HAP-1 (cell line): ENCODE data around the gene ZNF253.
"Not testable (repeated sequence)": the region's sequence is repeated elsewhere in the genome, so short reads cannot be mapped to it uniquely, and the experiment has no call there.

Source experiments
- DNase-seq, 2 experiments: peaks; one replicate each; pipeline ENCODE4 v3.0.0-alpha.2; 2016 to 2020; ENCODE audit warnings: low spot score in 2 of 2
- H3K27me3 ChIP-seq: fragments of 250-450 bp; sonication (Bioruptor Pico); 2 replicates; pipeline ENCODE4 v1.5.1; 2020; ENCODE audit warnings: low read depth, mild to moderate bottlenecking, moderate library complexity
- H3K36me3 ChIP-seq: fragments of 250-450 bp; sonication (Bioruptor Pico); replicated peaks from 2 replicates; pipeline ENCODE4 v1.5.1; 2020; ENCODE audit warnings: mild to moderate bottlenecking
- H3K4me1 ChIP-seq: fragments of 250-450 bp; sonication (Bioruptor Pico); 2 replicates; pipeline ENCODE4 v1.5.1; 2020; ENCODE audit warnings: mild to moderate bottlenecking
- H3K4me3 ChIP-seq: fragments of 250-450 bp; sonication (Bioruptor Pico); 2 replicates; pipeline ENCODE4 v1.5.1; 2020; ENCODE audit warnings: mild to moderate bottlenecking, moderate library complexity
- H3K9me3 ChIP-seq: fragments of 250-450 bp; sonication (Bioruptor Pico); 2 replicates; pipeline ENCODE4 v1.5.1; 2020; ENCODE audit warnings: mild to moderate bottlenecking, moderate library complexity
- in situ Hi-C: fragments of 300-500 bp; cut with MboI; formaldehyde crosslinking; loops from 3 replicates; pipeline ENCODE4 v1.14.3; 2020; ENCODE audit warnings: low sequenced_read_pairs, inconsistent platforms, mixed read lengths

Gene ZNF253

DNA sequence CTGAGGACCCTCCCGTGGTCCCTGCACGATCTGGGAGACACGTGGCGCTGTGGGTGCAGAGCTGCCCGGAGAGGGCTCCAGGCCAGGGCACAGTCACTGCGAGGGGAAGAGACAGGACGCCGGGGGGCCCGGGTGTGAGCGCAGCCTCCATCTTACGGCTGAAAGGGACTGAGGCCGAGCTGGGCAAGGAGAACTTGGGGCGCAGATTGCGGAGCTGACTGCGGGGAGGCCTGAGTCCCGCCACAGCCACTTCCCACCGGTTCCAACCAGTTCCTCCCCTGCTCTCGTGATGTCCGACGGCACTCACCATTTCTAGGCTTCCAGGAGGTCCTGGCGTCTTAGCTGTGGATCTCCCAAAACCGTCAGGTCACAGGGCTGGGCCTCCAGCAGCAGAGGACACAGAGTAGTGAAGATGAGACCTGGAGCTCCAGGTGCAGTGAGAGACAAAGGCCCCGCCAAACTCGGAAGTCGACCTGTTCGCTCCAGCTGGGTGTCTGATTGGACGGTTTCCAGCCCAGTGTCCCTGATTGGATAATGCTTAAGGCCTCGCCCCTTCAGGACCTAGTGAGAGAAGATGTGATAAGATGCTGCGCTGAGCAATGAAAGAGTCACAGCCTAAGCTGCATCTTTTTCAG is 4.8 kb upstream of the ZNF253 start:
- no peak for DNase-seq
- in situ Hi-C loops = no loop called here
- Histone ChIP-seq H3K4me1 (no peaks in the 10 kb centered on the region), H3K27me3 (no peaks in the 10 kb centered on the region), H3K9me3 (peaks cover 3% of the 10 kb centered on the region; the same call in 1 of the 2 replicates), H3K4me3 (no peak overlapping the region), H3K36me3 (no peaks in the 10 kb centered on the region)

DNA sequence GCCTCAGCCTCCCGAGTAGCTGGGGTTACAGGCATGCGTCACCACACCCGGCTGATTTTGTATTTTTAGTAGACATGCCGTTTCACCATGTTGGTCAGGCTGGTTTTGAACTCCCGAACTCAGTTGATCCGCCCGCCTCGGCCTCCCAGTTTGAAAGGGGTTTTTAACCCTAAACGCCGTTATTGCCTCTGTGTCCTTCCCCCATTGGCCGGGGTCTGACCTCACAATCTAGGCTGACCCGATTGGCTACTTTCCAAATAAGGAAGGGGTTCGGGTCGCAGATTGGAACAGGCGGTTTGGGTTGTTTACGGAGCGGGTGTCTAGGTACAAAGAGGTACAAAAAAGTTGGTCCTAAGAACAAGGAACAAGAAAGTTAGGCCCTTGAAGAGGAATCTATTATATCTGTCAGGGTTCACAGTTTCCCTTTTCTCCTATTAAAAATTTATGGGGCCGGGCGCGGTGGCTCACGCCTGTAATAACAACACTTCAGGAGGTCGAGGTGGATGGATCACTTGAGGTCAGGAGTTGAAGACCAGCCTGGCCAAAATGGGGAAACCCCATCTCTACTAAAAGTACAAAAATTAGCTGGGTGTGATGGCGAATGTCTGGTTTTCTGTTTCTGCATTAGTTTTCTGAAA is 1.0 kb downstream of the ZNF253 start:
- peaks cover 3% of the 10 kb centered on the region; the same call in 1 of the 2 replicates for H3K9me3 ChIP-seq
- no peaks in the 10 kb centered on the region for H3K4me1 ChIP-seq
- H3K36me3 ChIP-seq = no peaks in the 10 kb centered on the region
- no peak overlapping the region for H3K4me3 ChIP-seq
- no peak for DNase-seq
- no peaks in the 10 kb centered on the region for H3K27me3 ChIP-seq
- in situ Hi-C loops = no loop called here

DNA sequence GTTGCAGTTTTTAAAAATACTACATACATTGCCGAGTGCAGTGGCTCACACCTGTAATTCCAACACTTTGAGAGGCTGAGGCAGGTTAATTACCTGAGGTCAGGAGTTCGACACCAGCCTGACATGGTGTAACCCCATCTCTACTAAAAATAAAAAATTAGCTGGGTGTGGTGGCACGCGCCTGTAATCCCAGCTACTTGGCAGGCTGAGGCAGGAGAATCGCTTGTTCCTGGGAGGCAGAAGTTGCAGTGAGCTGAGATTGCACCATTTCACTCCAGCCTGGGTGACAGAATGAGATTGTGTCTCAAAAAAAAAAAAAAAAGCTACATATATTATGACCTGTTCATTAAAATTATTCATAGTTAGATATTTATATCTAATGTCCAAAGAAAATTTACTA is 4.4 kb downstream of the ZNF253 start:
- H3K9me3 ChIP-seq, H3K4me1 ChIP-seq, H3K36me3 ChIP-seq, DNase-seq, H3K27me3 ChIP-seq, H3K4me3 ChIP-seq, in situ Hi-C loops: not testable (repeated sequence)

DNA sequence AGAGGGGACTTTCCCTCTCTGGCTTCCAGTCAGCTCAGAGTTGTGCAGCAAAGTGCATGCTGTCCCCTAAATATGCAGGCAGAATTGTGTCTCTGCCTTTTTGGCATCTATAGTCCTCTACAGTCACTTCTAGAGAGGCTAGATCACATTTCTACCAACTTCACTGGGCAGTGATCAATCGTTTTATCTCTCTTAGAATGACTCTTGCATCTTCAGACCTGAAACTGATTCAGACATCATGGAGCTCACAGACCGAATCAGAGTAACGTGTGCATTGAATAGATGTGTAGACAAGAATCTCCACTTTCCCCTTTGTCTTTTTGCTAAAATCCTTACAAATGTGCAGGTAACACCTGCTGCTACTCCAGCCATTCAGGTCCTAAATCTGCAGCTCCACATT is 6.2 kb downstream of the ZNF253 start:
- in situ Hi-C loops = no loop called here
- H3K4me3 ChIP-seq = no peak overlapping the region

DNA sequence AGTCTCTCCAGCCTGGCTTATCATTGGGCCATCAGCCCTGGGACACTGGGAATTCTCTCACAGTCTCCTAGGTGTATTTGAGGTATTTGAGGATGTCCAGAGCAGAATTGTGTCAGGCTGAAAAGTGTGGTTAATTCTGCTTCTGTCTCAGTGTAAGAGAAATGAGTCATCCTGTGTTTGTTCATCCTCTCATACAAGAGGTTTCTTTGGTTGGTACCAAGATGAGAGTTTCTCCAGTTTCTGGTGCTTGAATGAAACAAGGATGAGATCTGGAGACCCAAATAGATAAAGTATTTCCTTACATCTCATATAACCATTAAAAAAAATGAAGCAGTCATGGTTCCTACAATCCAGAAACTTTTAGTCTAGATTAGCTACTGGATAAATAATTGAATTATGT is 7.7 kb downstream of the ZNF253 start:
- no peaks in the 10 kb centered on the region for H3K4me1 ChIP-seq
- H3K9me3 ChIP-seq = peaks cover 2% of the 10 kb centered on the region; the same call in 1 of the 2 replicates
- no peaks in the 10 kb centered on the region for H3K27me3 ChIP-seq
- in situ Hi-C loops = no loop called here
- H3K36me3 ChIP-seq = no peaks in the 10 kb centered on the region
- DNase-seq = no peak
- no peak overlapping the region for H3K4me3 ChIP-seq

More for the DNA sequence above, 6.2 kb downstream of the ZNF253 start:
- Histone ChIP-seq H3K9me3 (peaks cover 2% of the 10 kb centered on the region; the same call in 1 of the 2 replicates), H3K27me3 (no peaks in the 10 kb centered on the region), H3K4me1 (no peaks in the 10 kb centered on the region), H3K36me3 (no peaks in the 10 kb centered on the region)
- DNase-seq = no peak

- in situ Hi-C loops = no loop called here
Observed at GRCh38 chr19:19877724-19878123, 12.0 kb downstream of the ZNF253 start.

GRCh38 chr19:19884583-19884982 is 18.9 kb downstream of the ZNF253 start:
- H3K9me3 ChIP-seq = no peaks in the 10 kb centered on the region
- H3K27me3 ChIP-seq = no peaks in the 10 kb centered on the region
- no peaks in the 10 kb centered on the region for H3K4me1 ChIP-seq
- no peaks in the 10 kb centered on the region for H3K36me3 ChIP-seq
- no peak for DNase-seq
- H3K4me3 ChIP-seq = no peak overlapping the region
- in situ Hi-C loops = no loop called here

More at GRCh38 chr19:19877724-19878123, 12.0 kb downstream of the ZNF253 start:
- Histone ChIP-seq H3K4me1 (no peaks in the 10 kb centered on the region), H3K27me3 (no peaks in the 10 kb centered on the region), H3K4me3 (no peak overlapping the region), H3K36me3 (no peaks in the 10 kb centered on the region), H3K9me3 (peaks cover 2% of the 10 kb centered on the region; the same call in 1 of the 2 replicates)
- no peak for DNase-seq

DNA sequence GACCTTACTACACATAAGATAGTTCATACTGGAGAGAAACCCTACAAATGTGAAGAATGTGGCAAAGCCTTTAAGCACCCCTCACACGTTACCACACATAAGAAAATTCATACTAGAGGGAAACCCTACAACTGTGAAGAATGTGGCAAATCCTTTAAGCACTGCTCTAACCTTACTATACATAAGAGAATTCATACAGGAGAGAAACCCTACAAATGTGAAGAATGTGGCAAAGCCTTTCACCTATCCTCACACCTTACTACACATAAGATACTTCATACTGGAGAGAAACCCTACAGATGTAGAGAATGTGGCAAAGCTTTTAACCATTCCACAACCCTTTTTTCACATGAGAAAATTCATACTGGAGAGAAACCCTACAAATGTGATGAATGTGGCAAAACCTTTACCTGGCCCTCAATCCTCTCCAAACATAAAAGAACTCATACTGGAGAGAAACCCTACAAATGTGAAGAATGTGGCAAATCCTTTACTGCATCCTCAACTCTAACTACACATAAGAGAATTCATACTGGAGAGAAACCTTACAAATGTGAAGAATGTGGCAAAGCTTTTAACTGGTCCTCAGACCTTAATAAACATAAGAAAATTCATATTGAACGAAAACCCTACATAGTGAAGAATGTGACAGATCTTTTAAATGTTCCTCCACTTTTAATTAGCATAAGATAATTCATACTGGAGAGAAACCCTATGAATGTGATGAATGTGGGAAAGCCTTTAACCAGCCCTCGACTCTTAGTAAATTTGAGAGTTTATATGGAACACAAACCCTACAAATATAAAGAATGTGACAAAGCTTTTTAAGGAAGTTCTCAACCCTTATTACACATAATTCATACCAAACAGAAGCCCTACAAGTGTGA is 26.6 kb downstream of the ZNF253 start:
- H3K9me3 ChIP-seq, H3K27me3 ChIP-seq, in situ Hi-C loops, DNase-seq, H3K4me1 ChIP-seq, H3K4me3 ChIP-seq, H3K36me3 ChIP-seq: not testable (repeated sequence)

GRCh38 chr19:19900139-19900728 is 34.6 kb downstream of the ZNF253 start:
- DNase-seq = no peak

GRCh38 chr19:19900729-19901444 is 35.2 kb downstream of the ZNF253 start, which contains the start of gene ZNF93:
Gene ZNF93 (plus strand): TSS chr19:19900946. CDS start chr19:19901089, 143 bp downstream.
- Histone ChIP-seq H3K4me3 (no peak within 1 kb of the TSS), H3K36me3 (no peaks in the 10 kb centered on the region), H3K27me3 (no peaks in the 10 kb centered on the region), H3K4me1 (no peaks in the 10 kb centered on the region), H3K9me3 (no peaks in the 10 kb centered on the region)
- DNase-seq = no peak
- in situ Hi-C loops = no loop called here

More at GRCh38 chr19:19900139-19900728, 34.6 kb downstream of the ZNF253 start:
- H3K4me3 ChIP-seq = no peak overlapping the region
- in situ Hi-C loops = no loop called here
- H3K27me3 ChIP-seq = no peaks in the 10 kb centered on the region
- no peaks in the 10 kb centered on the region for H3K36me3 ChIP-seq
- H3K4me1 ChIP-seq = no peaks in the 10 kb centered on the region
- H3K9me3 ChIP-seq = no peaks in the 10 kb centered on the region

DNA sequence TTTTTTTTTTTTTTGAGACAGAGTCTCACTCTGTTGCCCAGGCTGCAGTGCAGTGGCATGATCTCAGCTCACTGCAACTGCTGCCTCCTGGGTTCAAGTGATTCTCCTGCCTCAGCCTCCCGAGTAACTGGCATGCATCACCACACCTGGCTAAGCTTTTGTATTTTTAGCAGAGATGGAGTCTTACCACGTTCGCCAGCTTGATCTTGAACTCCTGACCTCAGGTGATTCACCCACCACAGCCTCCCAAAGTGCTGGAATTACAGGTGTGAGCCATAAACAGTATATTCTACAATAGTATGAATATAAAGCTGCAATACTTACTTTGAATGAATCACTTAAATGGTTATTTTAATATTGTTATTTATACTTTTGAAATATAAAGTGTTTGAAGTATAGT is 41.9 kb downstream of the ZNF253 start:
- H3K4me3 ChIP-seq, H3K36me3 ChIP-seq, DNase-seq, H3K9me3 ChIP-seq, H3K4me1 ChIP-seq, H3K27me3 ChIP-seq, in situ Hi-C loops: not testable (repeated sequence)

GRCh38 chr19:19909654-19910053 is 44.0 kb downstream of the ZNF253 start:
- H3K9me3 ChIP-seq = no peaks in the 10 kb centered on the region
- no peak overlapping the region for H3K4me3 ChIP-seq
- DNase-seq = no peak
- in situ Hi-C loops = no loop called here
- H3K27me3 ChIP-seq = no peaks in the 10 kb centered on the region
- no peaks in the 10 kb centered on the region for H3K36me3 ChIP-seq
- no peaks in the 10 kb centered on the region for H3K4me1 ChIP-seq

- H3K4me1 ChIP-seq = no peaks in the 10 kb centered on the region
- in situ Hi-C loops = no loop called here
- no peaks in the 10 kb centered on the region for H3K36me3 ChIP-seq
- no peaks in the 10 kb centered on the region for H3K27me3 ChIP-seq
- H3K4me3 ChIP-seq = no peak overlapping the region
- no peaks in the 10 kb centered on the region for H3K9me3 ChIP-seq
- DNase-seq = no peak
Observed at GRCh38 chr19:19911150-19911549, 45.5 kb downstream of the ZNF253 start.
